Nephron progenitor cell (in vitro differentiated cells): ENCODE results near the gene JMJD1C.

Experiments used
- DNase-seq: peaks from one replicate; pipeline ENCODE4 v3.0.0; 2021
- H3K27ac Mint-ChIP-seq: 2 replicates; pipeline ENCODE4 v1.8.0; 2021; ENCODE audit warnings: mild to moderate bottlenecking, moderate library complexity, mixed read lengths
- H3K27me3 Mint-ChIP-seq: 2 replicates; pipeline ENCODE4 v1.8.0; 2021; ENCODE audit warnings: mild to moderate bottlenecking, low read depth, mixed read lengths; ENCODE audit not compliant: poor library complexity
- H3K36me3 Mint-ChIP-seq: 2 replicates; pipeline ENCODE4 v1.8.0; 2021; ENCODE audit warnings: low read depth, mixed read lengths
- H3K4me1 Mint-ChIP-seq: 2 replicates; pipeline ENCODE4 v1.8.0; 2021; ENCODE audit warnings: mixed read lengths
- H3K4me3 Mint-ChIP-seq: 2 replicates; pipeline ENCODE4 v1.8.0; 2021; ENCODE audit warnings: mild to moderate bottlenecking, moderate library complexity, mixed read lengths
- H3K9me3 Mint-ChIP-seq: 2 replicates; pipeline ENCODE4 v1.8.0; 2021; ENCODE audit warnings: mild to moderate bottlenecking, moderate library complexity, mixed read lengths
- TF ChIP-seq, protein P1 (sequence below): fragments of 200-600 bp; sonication (generic); IDR thresholded peaks from 2 replicates; pipeline ENCODE4 v1.5.0; 2021; ENCODE audit warnings: antibody characterized with exemption

Gene JMJD1C

GRCh38 chr10:63425512-63425911, 40.3 kb downstream of the JMJD1C start:
- TF ChIP-seq, protein P1, sequence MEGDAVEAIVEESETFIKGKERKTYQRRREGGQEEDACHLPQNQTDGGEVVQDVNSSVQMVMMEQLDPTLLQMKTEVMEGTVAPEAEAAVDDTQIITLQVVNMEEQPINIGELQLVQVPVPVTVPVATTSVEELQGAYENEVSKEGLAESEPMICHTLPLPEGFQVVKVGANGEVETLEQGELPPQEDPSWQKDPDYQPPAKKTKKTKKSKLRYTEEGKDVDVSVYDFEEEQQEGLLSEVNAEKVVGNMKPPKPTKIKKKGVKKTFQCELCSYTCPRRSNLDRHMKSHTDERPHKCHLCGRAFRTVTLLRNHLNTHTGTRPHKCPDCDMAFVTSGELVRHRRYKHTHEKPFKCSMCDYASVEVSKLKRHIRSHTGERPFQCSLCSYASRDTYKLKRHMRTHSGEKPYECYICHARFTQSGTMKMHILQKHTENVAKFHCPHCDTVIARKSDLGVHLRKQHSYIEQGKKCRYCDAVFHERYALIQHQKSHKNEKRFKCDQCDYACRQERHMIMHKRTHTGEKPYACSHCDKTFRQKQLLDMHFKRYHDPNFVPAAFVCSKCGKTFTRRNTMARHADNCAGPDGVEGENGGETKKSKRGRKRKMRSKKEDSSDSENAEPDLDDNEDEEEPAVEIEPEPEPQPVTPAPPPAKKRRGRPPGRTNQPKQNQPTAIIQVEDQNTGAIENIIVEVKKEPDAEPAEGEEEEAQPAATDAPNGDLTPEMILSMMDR = no peak
- DNase-seq = no peak
- Mint-ChIP-seq H3K4me1 (peaks cover 19% of the 10 kb centered on the region), H3K36me3 (peaks cover 40% of the 10 kb centered on the region), H3K4me3 (no peak overlapping the region), H3K9me3 (no peaks in the 10 kb centered on the region), H3K27ac (no peak overlapping the region), H3K27me3 (peaks cover 5% of the 10 kb centered on the region)

DNA sequence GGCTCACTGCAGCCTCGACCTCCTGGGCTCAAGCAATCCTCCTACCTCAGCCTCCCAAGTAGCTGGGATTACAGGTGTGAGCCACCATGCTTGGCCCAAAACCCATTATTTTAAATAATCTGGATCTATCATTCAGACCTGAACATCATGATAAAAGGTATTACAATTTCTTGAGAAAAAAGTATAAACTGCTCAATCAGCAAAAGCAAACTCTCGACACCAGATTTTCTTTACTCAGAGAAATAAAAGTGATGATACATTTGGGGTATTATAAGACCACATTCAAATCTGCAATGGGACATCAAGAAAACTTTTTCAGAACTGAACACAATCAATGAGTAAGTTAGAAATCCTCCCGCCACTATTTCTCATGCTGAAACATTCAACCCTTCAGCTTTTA, 41.2 kb downstream of the JMJD1C start:
- Mint-ChIP-seq H3K9me3 (no peaks in the 10 kb centered on the region), H3K27me3 (peaks cover 5% of the 10 kb centered on the region), H3K36me3 (peaks cover 38% of the 10 kb centered on the region), H3K4me1 (peaks cover 12% of the 10 kb centered on the region), H3K27ac (no peak overlapping the region), H3K4me3 (no peak overlapping the region)
- TF ChIP-seq, protein P1 = no peak
- no peak for DNase-seq

DNA sequence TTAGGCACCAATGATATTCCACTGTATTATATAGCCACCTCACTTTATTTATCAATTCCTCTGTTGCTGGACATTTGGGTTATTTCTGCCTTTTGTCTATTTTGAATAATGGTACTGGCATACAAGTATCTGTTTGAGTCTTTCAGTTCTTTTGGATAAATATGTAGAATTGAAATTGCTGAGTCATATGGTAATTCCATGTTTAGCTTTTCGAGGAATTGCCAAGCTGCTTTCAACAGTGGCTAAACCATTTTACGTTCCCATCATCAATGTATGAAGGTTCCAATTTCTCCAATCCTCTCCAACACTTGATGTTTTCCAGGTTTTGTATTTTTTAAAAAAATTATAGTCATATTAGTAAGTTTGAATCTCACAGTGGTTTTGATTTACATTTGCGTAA, 42.3 kb downstream of the JMJD1C start:
- Mint-ChIP-seq H3K4me3 (no peak overlapping the region), H3K36me3 (peaks cover 38% of the 10 kb centered on the region), H3K27ac (no peak overlapping the region), H3K9me3 (no peaks in the 10 kb centered on the region), H3K4me1 (peaks cover 3% of the 10 kb centered on the region), H3K27me3 (peaks cover 5% of the 10 kb centered on the region)
- TF ChIP-seq, protein P1 = no peak
- DNase-seq = no peak

- Mint-ChIP-seq H3K4me3 (no peak overlapping the region), H3K9me3 (no peaks in the 10 kb centered on the region), H3K36me3 (peaks cover 28% of the 10 kb centered on the region), H3K4me1 (peaks cover 13% of the 10 kb centered on the region), H3K27me3 (peaks cover 5% of the 10 kb centered on the region), H3K27ac (peak overlapping the region; percentile 87)
- no peak for DNase-seq
- TF ChIP-seq, protein P1 = no peak
Measured at GRCh38 chr10:63421591-63421990, 44.2 kb downstream of the JMJD1C start.

- TF ChIP-seq, protein P1 = no peak
- Mint-ChIP-seq H3K27me3 (peaks cover 5% of the 10 kb centered on the region), H3K27ac (no peak overlapping the region), H3K4me1 (peaks cover 24% of the 10 kb centered on the region), H3K4me3 (no peak overlapping the region), H3K36me3 (peaks cover 26% of the 10 kb centered on the region), H3K9me3 (no peaks in the 10 kb centered on the region)
- DNase-seq = no peak
Measured at GRCh38 chr10:63416376-63416775, 49.4 kb downstream of the JMJD1C start.

- Mint-ChIP-seq H3K9me3 (no peaks in the 10 kb centered on the region), H3K27ac (peak overlapping the region; percentile 78), H3K36me3 (peaks cover 20% of the 10 kb centered on the region), H3K4me3 (no peak overlapping the region), H3K27me3 (peaks cover 2% of the 10 kb centered on the region), H3K4me1 (peaks cover 24% of the 10 kb centered on the region)
- no peak for DNase-seq
- TF ChIP-seq, protein P1 = no peak
Measured at GRCh38 chr10:63415640-63416244, 50.0 kb downstream of the JMJD1C start.
